Placental pericyte (primary cell): Measurements from ENCODE around the gene ARHGAP32. TPM values are rescaled to one million over a fixed set of nuclear protein-coding genes. Genes with fewer than 3 reads are reported as not detected.

Experiments
- small RNA-seq: library from RNA; depleted of rRNA; stranded (forward); fragments of <200 nt; gene quantifications from one replicate; pipeline ENCODE3, GENCODE V24; 2012; ENCODE audit warnings: low replicate concordance
- total RNA-seq: library from RNA; depleted of rRNA; stranded (reverse); fragments of >200 nt; gene quantifications from 2 replicates; pipeline ENCODE4 v1.2.3, GENCODE V29; 2012

ARHGAP32 gene
- total RNA-seq: 13.3 and 21.5 TPM in 2 replicates

DNA sequence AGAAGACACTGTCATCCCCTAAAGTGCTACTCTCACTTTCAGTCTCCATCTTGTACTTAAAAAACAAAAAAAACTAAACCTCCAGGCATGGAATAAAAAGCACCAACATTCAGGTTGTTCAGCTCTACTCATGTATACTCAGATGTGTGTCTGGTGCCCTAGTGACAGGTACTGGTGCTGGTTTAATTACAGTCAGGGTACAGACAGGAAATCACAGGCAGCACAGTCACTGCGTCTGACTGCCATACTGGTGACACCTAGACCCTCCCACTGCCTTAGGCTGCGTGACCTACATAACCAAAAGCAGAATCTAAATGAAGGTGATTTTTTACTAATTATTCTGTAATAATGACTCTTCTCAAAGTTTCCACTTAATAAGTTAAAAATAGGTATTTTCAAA is at the start of gene ARHGAP32:
Gene ARHGAP32, minus strand, starts transcription at position 176 of the 400 bp plus-strand sequence. Its CDS starts 127 bp downstream, at position 49.

DNA sequence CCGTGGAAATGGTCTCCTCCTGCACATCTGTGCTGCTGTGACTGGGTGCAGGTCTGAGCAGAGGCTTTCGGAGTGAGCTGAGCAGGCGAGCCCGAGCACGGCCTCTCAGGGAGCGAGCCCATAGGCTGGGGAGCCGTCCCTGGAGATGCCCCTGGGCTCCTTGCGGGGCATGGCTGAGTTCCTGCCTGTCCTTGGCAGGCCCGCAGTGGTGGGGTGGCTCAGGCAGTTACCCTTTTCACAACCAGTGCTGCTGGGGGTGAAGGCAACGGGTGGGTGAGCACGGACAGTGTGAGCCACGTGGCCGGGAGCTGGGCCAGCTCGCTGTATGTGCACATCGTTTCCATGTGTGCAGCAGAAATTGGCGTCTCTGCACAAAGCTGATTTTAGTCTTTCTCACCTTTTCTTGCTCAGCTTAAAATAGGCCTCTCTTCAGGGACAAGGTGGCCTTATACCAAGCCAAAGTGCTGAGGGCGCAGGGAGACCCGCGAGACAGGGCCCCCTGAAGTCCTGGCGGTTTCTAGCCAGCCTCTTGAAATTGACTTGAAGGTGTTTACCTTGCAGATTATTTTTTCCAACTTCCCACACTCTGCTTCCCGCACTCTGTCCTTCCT is 249.2 kb downstream of the ARHGAP32 start, which contains the start of gene TP53AIP1:
Gene TP53AIP1, minus strand, starts transcription at position 55 of the 611 bp plus-strand sequence. CDS start 5,053 bp downstream, outside the sequence.

Small RNAs within 50 kb of the gene (small RNA-seq; reads per million reads assigned to genes)
- gene RF00019 (not detected), gene RNU6-874P (not detected), gene RNU6-876P (not detected)

Other genes with a start within 250 kb of the ARHGAP32 start
- gene TP53AIP1, start 249.5 kb downstream of the ARHGAP32 start, total RNA-seq: not detected in 2 replicates
- gene BARX2, start 183.5 kb upstream of the ARHGAP32 start, total RNA-seq: not detected in 2 replicates